Neural cell (in vitro differentiated cells): ENCODE measurements around the gene KBTBD12. TPM values are rescaled to one million over a fixed set of nuclear protein-coding genes. Genes with fewer than 3 reads are reported as not detected.

ENCODE experiments used
- H2AFZ ChIP-seq: fragments of 200-600, 300-800 bp; sonication (generic), shearing (Covaris generic); 2 replicates; pipeline ENCODE4 v1.6.0; 2014; ENCODE audit warnings: low read depth, mild to moderate bottlenecking, antibody characterized with exemption, low read length, moderate library complexity
- H3F3A ChIP-seq: fragments of 200-600 bp; shearing (Covaris generic); 2 replicates; pipeline ENCODE4 v1.6.1; 2016; ENCODE audit warnings: mild to moderate bottlenecking, moderate library complexity, mixed read lengths, antibody characterized with exemption, low read length; ENCODE audit not compliant: insufficient read depth, poor library complexity, severe bottlenecking
- H3K27ac ChIP-seq: fragments of 200-600, 300-800 bp; sonication (generic), shearing (Covaris generic); 2 replicates; pipeline ENCODE4 v1.5.1; 2014; ENCODE audit warnings: mild to moderate bottlenecking, low read length, moderate library complexity
- H3K27me3 ChIP-seq: fragments of 300-800, 200-600 bp; sonication (generic), shearing (Covaris generic); 2 replicates; pipeline ENCODE4 v1.6.0; 2014; ENCODE audit warnings: mild to moderate bottlenecking, low read depth, low read length, moderate library complexity; ENCODE audit not compliant: insufficient read depth
- H3K36me3 ChIP-seq: fragments of 300-800, 200-600 bp; sonication (generic), shearing (Covaris generic); 2 replicates; pipeline ENCODE4 v1.5.1; 2014; ENCODE audit warnings: mild to moderate bottlenecking, antibody characterized with exemption, low read length, moderate library complexity; ENCODE audit not compliant: insufficient read depth
- H3K4me2 ChIP-seq: fragments of 300-800, 200-600 bp; sonication (generic), shearing (Covaris generic); 2 replicates; pipeline ENCODE4 v1.6.0; 2014; ENCODE audit warnings: mild to moderate bottlenecking, low read length
- H3K4me3 ChIP-seq: fragments of 300-800, 200-600 bp; sonication (generic), shearing (Covaris generic); 2 replicates; pipeline ENCODE4 v1.5.1; 2014; ENCODE audit warnings: mild to moderate bottlenecking, low read length, moderate library complexity
- H3K79me2 ChIP-seq: fragments of 200-600 bp; shearing (Covaris generic); replicated peaks from 2 replicates; pipeline ENCODE4 v1.6.0; 2014; ENCODE audit warnings: mild to moderate bottlenecking, low read length, moderate library complexity; ENCODE audit not compliant: insufficient read depth
- H3K9ac ChIP-seq: fragments of 300-800, 200-600 bp; sonication (generic), shearing (Covaris generic); 2 replicates; pipeline ENCODE4 v1.6.1; 2016; ENCODE audit warnings: mild to moderate bottlenecking, low read length, mixed read lengths
- H3K9me2 ChIP-seq: fragments of 200-600 bp; shearing (Covaris generic); 2 replicates; pipeline ENCODE4 v1.6.1; 2016; ENCODE audit warnings: mild to moderate bottlenecking, low read length, mixed read lengths; ENCODE audit not compliant: insufficient read depth
- H3K9me3 ChIP-seq: fragments of 200-600, 300-800 bp; sonication (generic), shearing (Covaris generic); 2 replicates; pipeline ENCODE4 v1.6.1; 2016; ENCODE audit warnings: mild to moderate bottlenecking, mixed run types, low read length, moderate library complexity, mixed read lengths
- H4K20me1 ChIP-seq: fragments of 200-600 bp; shearing (Covaris generic); 2 replicates; pipeline ENCODE4 v1.6.1; 2016; ENCODE audit warnings: mild to moderate bottlenecking, mixed run types; ENCODE audit not compliant: insufficient read depth
- EP300 ChIP-seq: fragments of 450-650 bp; conservative IDR thresholded peaks from 2 replicates; pipeline ENCODE4 v1.6.1; 2014; ENCODE audit warnings: antibody characterized with exemption, mild to moderate bottlenecking, moderate library complexity; ENCODE audit not compliant: poor library complexity, severe bottlenecking
- EZH2 ChIP-seq: fragments of 200-600, 300-800 bp; shearing (Covaris generic), sonication (generic); IDR thresholded peaks from 2 replicates; pipeline ENCODE4 v1.6.1; 2014; ENCODE audit warnings: antibody characterized with exemption, low read length, borderline replicate concordance, mild to moderate bottlenecking; ENCODE audit not compliant: insufficient read depth, poor library complexity, severe bottlenecking
- MXI1 ChIP-seq: fragments of 450-650 bp; conservative IDR thresholded peaks from 2 replicates; pipeline ENCODE4 v1.6.1; 2014; ENCODE audit warnings: antibody characterized with exemption, mild to moderate bottlenecking; ENCODE audit not compliant: poor library complexity, severe bottlenecking
- POLR2AphosphoS5 ChIP-seq: IDR thresholded peaks from 2 replicates; pipeline ENCODE4 v1.6.1; 2012
- RAD21 ChIP-seq: fragments of 450-650 bp; conservative IDR thresholded peaks from 2 replicates; pipeline ENCODE4 v1.6.1; 2014; ENCODE audit warnings: antibody characterized with exemption, mild to moderate bottlenecking, moderate library complexity
- SMC3 ChIP-seq: fragments of 450-650 bp; conservative IDR thresholded peaks from 2 replicates; pipeline ENCODE4 v1.6.1; 2014; ENCODE audit warnings: antibody characterized with exemption, mild to moderate bottlenecking, moderate library complexity; ENCODE audit not compliant: poor library complexity
- TAF1 ChIP-seq: IDR thresholded peaks from 2 replicates; pipeline ENCODE4 v1.6.1; 2012; ENCODE audit warnings: low read depth
- polyA plus RNA-seq: library from polyadenylated mRNA; depleted of rRNA; stranded (reverse); fragments of >200 nt; gene quantifications from 2 replicates; pipeline ENCODE4 v1.2.3, GENCODE V29; 2014
- TF ChIP-seq, protein P1 (sequence below): fragments of 450-650 bp; IDR thresholded peaks from 2 replicates; pipeline ENCODE4 v1.5.1; 2014; ENCODE audit warnings: antibody characterized with exemption, mild to moderate bottlenecking, moderate library complexity; ENCODE audit not compliant: poor library complexity, severe bottlenecking
- TF ChIP-seq, protein P2 (sequence below): IDR thresholded peaks from 2 replicates; pipeline ENCODE4 v1.6.1; 2012; ENCODE audit warnings: borderline replicate concordance

Gene KBTBD12
- polyA plus RNA-seq, 1 donor from 2014 or later, result not detected

DNA sequence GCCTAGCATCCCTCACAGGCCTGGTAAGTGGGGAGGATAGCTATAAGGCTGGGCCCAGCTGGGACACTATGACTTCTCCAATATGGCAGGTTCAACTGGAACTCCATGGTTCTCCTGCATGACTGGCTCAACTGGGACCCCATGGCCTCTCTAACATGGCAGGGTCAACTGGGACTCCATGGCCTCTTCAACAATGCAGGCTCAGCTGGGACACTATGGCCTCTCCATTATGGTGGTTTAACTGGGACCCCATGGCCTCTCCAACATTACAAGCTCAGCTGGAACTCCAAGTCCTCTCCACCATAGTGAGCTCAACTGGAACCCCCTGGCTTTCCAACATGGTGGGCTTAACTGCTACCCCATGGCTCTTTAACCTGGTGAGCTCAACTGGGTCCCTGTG lies 79.0 kb downstream of the KBTBD12 start:
- Histone ChIP-seq H3K79me2 (no peaks in the 10 kb centered on the region), H3F3A (no peaks in the 10 kb centered on the region), H3K4me2 (no peak overlapping the region), H3K9ac (no peak overlapping the region), H3K9me3 (no peaks in the 10 kb centered on the region), H3K4me3 (no peak overlapping the region), H3K27ac (no peak overlapping the region), H2AFZ (no peak overlapping the region), H4K20me1 (no peaks in the 10 kb centered on the region), H3K9me2 (no peaks in the 10 kb centered on the region), H3K36me3 (no peaks in the 10 kb centered on the region), H3K27me3 (no peaks in the 10 kb centered on the region)
- TF ChIP-seq TAF1, result no peak
- no peak for TF ChIP-seq SMC3
- TF ChIP-seq EZH2, result no peak
- no peak for TF ChIP-seq POLR2AphosphoS5
- TF ChIP-seq EP300, result no peak
- TF ChIP-seq RAD21, result no peak
- TF ChIP-seq, protein P1, sequence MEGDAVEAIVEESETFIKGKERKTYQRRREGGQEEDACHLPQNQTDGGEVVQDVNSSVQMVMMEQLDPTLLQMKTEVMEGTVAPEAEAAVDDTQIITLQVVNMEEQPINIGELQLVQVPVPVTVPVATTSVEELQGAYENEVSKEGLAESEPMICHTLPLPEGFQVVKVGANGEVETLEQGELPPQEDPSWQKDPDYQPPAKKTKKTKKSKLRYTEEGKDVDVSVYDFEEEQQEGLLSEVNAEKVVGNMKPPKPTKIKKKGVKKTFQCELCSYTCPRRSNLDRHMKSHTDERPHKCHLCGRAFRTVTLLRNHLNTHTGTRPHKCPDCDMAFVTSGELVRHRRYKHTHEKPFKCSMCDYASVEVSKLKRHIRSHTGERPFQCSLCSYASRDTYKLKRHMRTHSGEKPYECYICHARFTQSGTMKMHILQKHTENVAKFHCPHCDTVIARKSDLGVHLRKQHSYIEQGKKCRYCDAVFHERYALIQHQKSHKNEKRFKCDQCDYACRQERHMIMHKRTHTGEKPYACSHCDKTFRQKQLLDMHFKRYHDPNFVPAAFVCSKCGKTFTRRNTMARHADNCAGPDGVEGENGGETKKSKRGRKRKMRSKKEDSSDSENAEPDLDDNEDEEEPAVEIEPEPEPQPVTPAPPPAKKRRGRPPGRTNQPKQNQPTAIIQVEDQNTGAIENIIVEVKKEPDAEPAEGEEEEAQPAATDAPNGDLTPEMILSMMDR, result no peak
- TF ChIP-seq, protein P2, sequence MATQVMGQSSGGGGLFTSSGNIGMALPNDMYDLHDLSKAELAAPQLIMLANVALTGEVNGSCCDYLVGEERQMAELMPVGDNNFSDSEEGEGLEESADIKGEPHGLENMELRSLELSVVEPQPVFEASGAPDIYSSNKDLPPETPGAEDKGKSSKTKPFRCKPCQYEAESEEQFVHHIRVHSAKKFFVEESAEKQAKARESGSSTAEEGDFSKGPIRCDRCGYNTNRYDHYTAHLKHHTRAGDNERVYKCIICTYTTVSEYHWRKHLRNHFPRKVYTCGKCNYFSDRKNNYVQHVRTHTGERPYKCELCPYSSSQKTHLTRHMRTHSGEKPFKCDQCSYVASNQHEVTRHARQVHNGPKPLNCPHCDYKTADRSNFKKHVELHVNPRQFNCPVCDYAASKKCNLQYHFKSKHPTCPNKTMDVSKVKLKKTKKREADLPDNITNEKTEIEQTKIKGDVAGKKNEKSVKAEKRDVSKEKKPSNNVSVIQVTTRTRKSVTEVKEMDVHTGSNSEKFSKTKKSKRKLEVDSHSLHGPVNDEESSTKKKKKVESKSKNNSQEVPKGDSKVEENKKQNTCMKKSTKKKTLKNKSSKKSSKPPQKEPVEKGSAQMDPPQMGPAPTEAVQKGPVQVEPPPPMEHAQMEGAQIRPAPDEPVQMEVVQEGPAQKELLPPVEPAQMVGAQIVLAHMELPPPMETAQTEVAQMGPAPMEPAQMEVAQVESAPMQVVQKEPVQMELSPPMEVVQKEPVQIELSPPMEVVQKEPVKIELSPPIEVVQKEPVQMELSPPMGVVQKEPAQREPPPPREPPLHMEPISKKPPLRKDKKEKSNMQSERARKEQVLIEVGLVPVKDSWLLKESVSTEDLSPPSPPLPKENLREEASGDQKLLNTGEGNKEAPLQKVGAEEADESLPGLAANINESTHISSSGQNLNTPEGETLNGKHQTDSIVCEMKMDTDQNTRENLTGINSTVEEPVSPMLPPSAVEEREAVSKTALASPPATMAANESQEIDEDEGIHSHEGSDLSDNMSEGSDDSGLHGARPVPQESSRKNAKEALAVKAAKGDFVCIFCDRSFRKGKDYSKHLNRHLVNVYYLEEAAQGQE, result no peak
- TF ChIP-seq MXI1, result no peak

DNA sequence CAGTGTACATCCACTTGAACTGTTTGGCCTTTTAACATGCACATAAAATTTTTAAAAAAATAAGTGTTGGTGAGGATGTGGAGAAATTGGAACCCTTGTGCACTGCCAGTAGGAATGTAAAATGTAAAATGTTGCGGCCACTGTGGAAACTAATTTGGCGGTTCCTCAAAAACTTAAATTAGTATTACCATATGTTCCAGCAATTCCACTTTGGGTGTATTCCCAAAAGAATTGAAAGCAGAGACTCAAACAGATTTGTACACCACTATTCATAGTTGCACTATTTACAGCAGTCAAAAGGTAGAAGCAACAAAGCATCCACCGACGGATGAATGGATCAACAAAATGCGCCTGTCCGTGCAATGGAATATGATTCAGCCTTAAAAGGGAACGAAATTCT lies 82.0 kb downstream of the KBTBD12 start:
- H3F3A ChIP-seq, result no peaks in the 10 kb centered on the region
- H3K27ac ChIP-seq, result no peak overlapping the region
- H3K4me2 ChIP-seq, result no peak overlapping the region
- no peaks in the 10 kb centered on the region for H3K9me3 ChIP-seq
- H4K20me1 ChIP-seq, result no peaks in the 10 kb centered on the region
- H2AFZ ChIP-seq, result no peak overlapping the region
- H3K9me2 ChIP-seq, result no peaks in the 10 kb centered on the region
- no peak overlapping the region for H3K4me3 ChIP-seq
- H3K27me3 ChIP-seq, result no peaks in the 10 kb centered on the region
- no peaks in the 10 kb centered on the region for H3K79me2 ChIP-seq
- no peak overlapping the region for H3K9ac ChIP-seq
- TF ChIP-seq EP300 (no peak), TAF1 (no peak), EZH2 (no peak), MXI1 (no peak), RAD21 (no peak), POLR2AphosphoS5 (no peak), SMC3 (no peak)
- TF ChIP-seq, protein P2, result no peak
- TF ChIP-seq, protein P1, result no peak
- no peaks in the 10 kb centered on the region for H3K36me3 ChIP-seq
